K562 (cell line): Measurements from ENCODE around the gene SPDEF. TPM values are rescaled to one million over a fixed set of nuclear protein-coding genes. Genes with fewer than 3 reads are reported as not detected.

ENCODE experiments used
- ATAC-seq: fragments of 200-7000 bp; cut with Tn5 transposase; 3 replicates; pipeline ENCODE4 v1.9.1; 2020; ENCODE audit warnings: moderate library complexity
- BruUV-seq: library from RNA; stranded (reverse); fragments of 400-500 nt; replicated peaks from 2 replicates; lab custom pipeline; 2021; lab: Mats Ljungman, UMichigan
- CTCF ChIA-PET: fragments of 300-600 bp; formaldehyde crosslinking; extraction: SDS; loops from one replicate; lab custom pipeline; 2021; ENCODE audit warnings: low intra/inter-chr PET ratio; lab: Yijun Ruan, JAX
- POLR2A ChIA-PET: fragments of 300-600, 350-650 bp; sonication (Branson Sonifier 250); formaldehyde crosslinking; extraction: SDS; loops from one replicate; lab custom pipeline; 2021; ENCODE audit warnings: antibody characterized with exemption, inconsistent platforms; lab: Yijun Ruan, JAX
- DNase-seq, 4 experiments: peaks; one replicate each; pipeline versions ENCODE4 v3.0.0 to v3.0.0-alpha.2; 2011 to 2018; ENCODE audit warnings: low spot score in 3 of 4, mixed read lengths in 3 of 4; ENCODE audit errors: extremely low read depth in 1 of 4
- FAIRE-seq: peaks from 2 replicates; lab custom pipeline; 2011; peaks lifted over from hg19 to GRCh38; lab: Jason Lieb, UNC
- H2AFZ ChIP-seq: 2 replicates; pipeline ENCODE4 v1.6.0; 2011; ENCODE audit warnings: low read depth, low read length, control low read depth, inconsistent platforms
- H3K27ac ChIP-seq: fragments of 200-600 bp; 3 replicates; pipeline ENCODE4 v1.8.0; 2011; ENCODE audit warnings: low read depth, mild to moderate bottlenecking, control low read depth, inconsistent platforms, low read length, moderate library complexity, mixed read lengths; ENCODE audit errors: extremely low read depth
- H3K27me3 ChIP-seq, 2 experiments: fragments of 300-600 bp in 1 of 2; 2 replicates in 1 of 2; 3 replicates in 1 of 2; pipeline versions ENCODE4 v1.6.0 to v1.8.0; 2011; ENCODE audit warnings: inconsistent platforms in 2 of 2, low read length in 2 of 2, mild to moderate bottlenecking in 1 of 2, mixed read lengths in 1 of 2, moderate library complexity in 1 of 2; ENCODE audit not compliant: control insufficient read depth in 2 of 2, insufficient read depth in 2 of 2
- H3K36me3 ChIP-seq: fragments of 300-600 bp; 3 replicates; pipeline ENCODE4 v1.8.0; 2011; ENCODE audit warnings: mild to moderate bottlenecking, low read length, inconsistent platforms; ENCODE audit not compliant: control insufficient read depth, insufficient read depth
- H3K4me1 ChIP-seq, 2 experiments: fragments of 200-600 bp in 1 of 2; replicated peaks in 1 of 2; 2 replicates in 1 of 2; 3 replicates in 1 of 2; pipeline versions ENCODE4 v1.5.1 to v1.8.0; 2011; ENCODE audit warnings: inconsistent platforms in 2 of 2, low read length in 2 of 2, mild to moderate bottlenecking in 1 of 2, mixed read lengths in 1 of 2, moderate library complexity in 1 of 2; ENCODE audit not compliant: control insufficient read depth in 2 of 2, insufficient read depth in 2 of 2
- H3K4me2 ChIP-seq: 2 replicates; pipeline ENCODE4 v1.6.1; 2011; ENCODE audit warnings: low read length, control low read depth, inconsistent platforms, mixed read lengths; ENCODE audit not compliant: insufficient read depth
- H3K4me3 ChIP-seq: fragments of 200-600 bp; sonication (generic), shearing (Covaris generic); 2 replicates; pipeline ENCODE4 v1.5.1; 2016; ENCODE audit warnings: control low read depth, inconsistent platforms
- H3K79me2 ChIP-seq: fragments of 200-600 bp; 3 replicates; pipeline ENCODE4 v1.8.0; 2011; ENCODE audit warnings: low read length, inconsistent platforms; ENCODE audit not compliant: control insufficient read depth, insufficient read depth
- H3K9ac ChIP-seq, 2 experiments: 2 replicates each; pipeline versions ENCODE4 v1.6.0 to v1.6.1; 2011; ENCODE audit warnings: low read depth in 2 of 2, low read length in 2 of 2, control low read depth in 1 of 2, inconsistent platforms in 1 of 2, mild to moderate bottlenecking in 1 of 2, mixed read lengths in 1 of 2; ENCODE audit not compliant: insufficient read depth in 1 of 2
- H3K9me1 ChIP-seq: one replicate; pipeline ENCODE4 v1.6.0; 2011; ENCODE audit warnings: inconsistent platforms, mild to moderate bottlenecking, low read length, moderate library complexity; ENCODE audit not compliant: control insufficient read depth, insufficient read depth
- H3K9me3 ChIP-seq: replicated peaks from 2 replicates; pipeline ENCODE4 v1.5.1; 2011; ENCODE audit warnings: low read depth, low read length, inconsistent platforms; ENCODE audit not compliant: control insufficient read depth, insufficient read depth
- H4K20me1 ChIP-seq: replicated peaks from 2 replicates; pipeline ENCODE4 v1.6.1; 2011; ENCODE audit warnings: low read length, inconsistent platforms, mixed read lengths; ENCODE audit not compliant: control insufficient read depth, insufficient read depth
- MYNN ChIP-seq, 2 experiments: sonication (generic); formaldehyde crosslinking in 1 of 2; IDR thresholded peaks; 2 replicates each; pipeline versions ENCODE4 v1.5.0 to v1.6.1; 2016 to 2020; ENCODE audit warnings: antibody characterized with exemption in 1 of 2, missing genetic modification reagents in 1 of 2
- NRF1 ChIP-seq, 2 experiments: fragments of 450-650 bp; IDR thresholded peaks in 1 of 2; conservative IDR thresholded peaks in 1 of 2; 2 replicates each; pipeline ENCODE4 v1.6.1; 2014; ENCODE audit warnings: mild to moderate bottlenecking in 2 of 2
- NUFIP1 ChIP-seq: fragments of 450-650 bp; IDR thresholded peaks from 2 replicates; pipeline ENCODE4 v1.6.1; 2018; ENCODE audit not compliant: partially characterized antibody
- RAD21 ChIP-seq, 2 experiments: fragments of 250-450 bp in 1 of 2; fragments of 450-650 bp in 1 of 2; sonication (Bioruptor Pico) in 1 of 2; formaldehyde crosslinking in 1 of 2; IDR thresholded peaks in 1 of 2; conservative IDR thresholded peaks in 1 of 2; 2 replicates each; pipeline versions ENCODE4 v1.4.0 to v1.8.0; 2020 to 2022; ENCODE audit warnings: mild to moderate bottlenecking in 2 of 2, moderate library complexity in 1 of 2
- STAG1 ChIP-seq: sonication (generic); formaldehyde crosslinking; IDR thresholded peaks from 2 replicates; pipeline ENCODE4 v1.5.0; 2020; ENCODE audit warnings: missing genetic modification reagents, borderline replicate concordance
- ZNF583 ChIP-seq: fragments of 250-450 bp; sonication (Bioruptor Pico); IDR thresholded peaks from 2 replicates; pipeline ENCODE4 v1.4.0; 2020
- ZNF764 ChIP-seq: fragments of 250-450 bp; sonication (Bioruptor Pico); IDR thresholded peaks from 2 replicates; pipeline ENCODE4 v1.4.0; 2020; ENCODE audit warnings: low read depth, mild to moderate bottlenecking, moderate library complexity
- WGBS: fragments of 100-300 bp; shearing (Covaris generic); methylation state at CpG from one replicate; pipeline ENCODE4 v1.1.6; 2016; ENCODE audit warnings: low coverage, mixed read lengths; ENCODE audit not compliant: insufficient coverage; ENCODE audit errors: missing lambda C conversion rate; 5-methylcytosine and 5-hydroxymethylcytosine counted together
- in situ Hi-C: fragments of 300-500 bp; cut with MboI; formaldehyde crosslinking; loops from 4 replicates; pipeline ENCODE4 v1.15.0; 2018; ENCODE audit warnings: inconsistent platforms, mixed read lengths
- intact Hi-C: fragments of 100-400 bp; cut with micrococcal nuclease; formaldehyde crosslinking; loops from 2 replicates; pipeline ENCODE4 v1.14.2; 2022
- polyA plus RNA-seq, 8 experiments: library from polyadenylated mRNA; depleted of rRNA in 4 of 8; stranded (reverse) in 5 of 8; unstranded in 3 of 8; fragments of >200 nt; fragmentation: Nextera tagmentation in 2 of 8; fragmentation: Illumina TruSeq in 1 of 8; extraction: Ambion mirVana in 2 of 8; extraction: Trizol in 1 of 8; gene quantifications; 2 replicates each; pipeline versions ENCODE4 v1.2.1 to v1.2.3, GENCODE V29; 2011 to 2014; ENCODE audit warnings: inconsistent platforms in 1 of 8, missing spikeins in 1 of 8
- total RNA-seq, 7 experiments: library from RNA; depleted of rRNA in 6 of 7; stranded (reverse); fragments of >200 nt in 6 of 7; fragmentation: Illumina TruSeq in 2 of 7; extraction: Trizol in 2 of 7; gene quantifications; 2 replicates each; pipeline versions ENCODE4 v1.2.1 to v1.2.3, GENCODE V29; 2011 to 2021; ENCODE audit warnings: low replicate concordance in 1 of 7
- TF ChIP-seq, protein P1 (sequence below): sonication (generic); formaldehyde crosslinking; IDR thresholded peaks from 2 replicates; pipeline ENCODE4 v1.8.0; 2022; ENCODE audit warnings: mild to moderate bottlenecking, missing genetic modification reagents, borderline replicate concordance
- TF ChIP-seq, protein P2 (sequence below): sonication (generic); formaldehyde crosslinking; IDR thresholded peaks from 2 replicates; pipeline ENCODE4 v1.9.0; 2022; ENCODE audit warnings: mild to moderate bottlenecking, missing genetic modification reagents
- TF ChIP-seq, protein P3 (sequence below), 3 experiments: IDR thresholded peaks in 2 of 3; conservative IDR thresholded peaks in 1 of 3; 2 replicates each; pipeline ENCODE4 v1.5.1; 2011 to 2012; ENCODE audit warnings: low read length in 3 of 3, mild to moderate bottlenecking in 3 of 3, control low read depth in 2 of 3, improper control_type of control experiment in 1 of 3, inconsistent platforms in 1 of 3, low read depth in 1 of 3, mixed read lengths in 1 of 3, moderate library complexity in 1 of 3; ENCODE audit not compliant: insufficient read depth in 2 of 3

The SPDEF gene
- total and polyA plus RNA-seq, 9 of the 15 experiments (the other 6 are each of a cell fraction or from before 2014, with no cell fraction given), result 0.04 to 0.12 (median 0.11) TPM; not detected in 5

DNA sequence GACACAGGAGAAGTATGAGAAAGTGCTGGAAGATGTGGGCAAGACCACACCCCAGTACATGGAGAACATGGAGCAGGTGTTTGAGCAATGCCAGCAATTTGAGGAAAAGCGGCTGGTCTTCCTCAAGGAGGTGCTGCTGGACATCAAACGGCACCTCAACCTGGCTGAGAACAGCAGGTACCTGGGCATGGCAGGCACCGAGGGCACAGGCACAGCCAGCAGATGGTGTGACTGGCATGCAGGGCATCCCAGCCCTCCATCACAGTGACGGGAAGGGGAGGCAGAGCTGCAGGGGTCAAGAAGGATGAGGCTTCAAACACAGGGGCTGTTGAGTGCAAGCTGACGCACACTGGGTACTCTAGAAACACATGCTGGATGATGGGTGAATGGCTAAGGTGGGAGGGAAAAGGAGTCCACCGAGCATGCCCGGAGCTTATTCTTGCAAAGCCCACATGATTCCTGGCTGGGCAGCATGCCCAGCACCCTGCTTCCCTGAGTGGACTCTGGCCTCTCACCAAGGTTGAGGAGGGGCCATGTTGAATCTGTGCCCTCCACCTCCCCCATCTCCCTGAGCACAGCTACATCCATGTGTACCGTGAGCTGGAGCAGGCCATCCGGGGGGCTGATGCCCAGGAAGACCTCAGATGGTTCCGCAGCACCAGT is 26.3 kb downstream of the SPDEF start:
- ChIA-PET CTCF (interaction anchor here (1.0 kb wide), 1 partner anchor 81 kb away, joined by 3 read pairs; no protein-coding TSS in a partner anchor), POLR2A (interaction anchor here (0.7 kb wide), 1 partner anchor 80 kb away, joined by 3 read pairs; no protein-coding TSS in a partner anchor)
- Histone ChIP-seq H3K27me3 (no peaks in the 10 kb centered on the region), H3K4me3 (no peak overlapping the region), H3K79me2 (no peaks in the 10 kb centered on the region), H4K20me1 (no peaks in the 10 kb centered on the region), H3K27ac (no peak overlapping the region), H3K4me2 (no peak overlapping the region), H3K36me3 (no peaks in the 10 kb centered on the region), H3K9me1 (no peaks in the 10 kb centered on the region), H2AFZ (no peak overlapping the region), H3K9ac (peak overlapping the region in 1 of 2 experiments; percentile 49; a peak in 1 of 4 replicates), H3K9me3 (no peaks in the 10 kb centered on the region), H3K4me1 (peaks cover 19 to 68% of the 10 kb centered on the region in 2 experiments)
- DNase-seq (no peak), FAIRE-seq (no peak), ATAC-seq (no peak)
- WGBS, result 23% methylated on average over 10 of the region's 10 CpGs
- intact Hi-C loops (no loop called here), in situ Hi-C loops (loop anchor here (5.0 kb wide), 1 partner anchor 78 kb away; no protein-coding TSS in a partner anchor)
- BruUV-seq, result no TSS peak
- TF ChIP-seq, protein P1, sequence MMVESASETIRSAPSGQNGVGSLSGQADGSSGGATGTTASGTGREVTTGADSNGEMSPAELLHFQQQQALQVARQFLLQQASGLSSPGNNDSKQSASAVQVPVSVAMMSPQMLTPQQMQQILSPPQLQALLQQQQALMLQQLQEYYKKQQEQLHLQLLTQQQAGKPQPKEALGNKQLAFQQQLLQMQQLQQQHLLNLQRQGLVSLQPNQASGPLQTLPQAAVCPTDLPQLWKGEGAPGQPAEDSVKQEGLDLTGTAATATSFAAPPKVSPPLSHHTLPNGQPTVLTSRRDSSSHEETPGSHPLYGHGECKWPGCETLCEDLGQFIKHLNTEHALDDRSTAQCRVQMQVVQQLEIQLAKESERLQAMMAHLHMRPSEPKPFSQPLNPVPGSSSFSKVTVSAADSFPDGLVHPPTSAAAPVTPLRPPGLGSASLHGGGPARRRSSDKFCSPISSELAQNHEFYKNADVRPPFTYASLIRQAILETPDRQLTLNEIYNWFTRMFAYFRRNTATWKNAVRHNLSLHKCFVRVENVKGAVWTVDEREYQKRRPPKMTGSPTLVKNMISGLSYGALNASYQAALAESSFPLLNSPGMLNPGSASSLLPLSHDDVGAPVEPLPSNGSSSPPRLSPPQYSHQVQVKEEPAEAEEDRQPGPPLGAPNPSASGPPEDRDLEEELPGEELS (CRISPR knock-in tag), result no peak
- TF ChIP-seq NUFIP1 (no peak), STAG1 (peak; percentile 34; the same call in 1 of the 2 replicates), NRF1 (conservative IDR thresholded peaks at IDR 0.05 in 1 of 2, IDR thresholded peaks at IDR 0.05 in 1 of 2) (no peak), MYNN (IDR thresholded peaks at IDR 0.05) (0 out of 2 replicates have a peak, but pooled peaks have one; percentile 33), MYNN (CRISPR knock-in tag; IDR thresholded peaks at IDR 0.05) (no peak), RAD21 (CRISPR knock-in tag; conservative IDR thresholded peaks at IDR 0.05 in 1 of 2, IDR thresholded peaks at IDR 0.05 in 1 of 2) (peak in 1 of 2 experiments; percentile 49; a peak in 2 of 4 replicates), ZNF583 (no peak), ZNF764 (CRISPR knock-in tag) (no peak)
- TF ChIP-seq, protein P2, sequence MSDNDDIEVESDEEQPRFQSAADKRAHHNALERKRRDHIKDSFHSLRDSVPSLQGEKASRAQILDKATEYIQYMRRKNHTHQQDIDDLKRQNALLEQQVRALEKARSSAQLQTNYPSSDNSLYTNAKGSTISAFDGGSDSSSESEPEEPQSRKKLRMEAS (CRISPR knock-in tag), result 0 out of 2 replicates have a peak, but pooled peaks have one; percentile 18
- TF ChIP-seq, protein P3, sequence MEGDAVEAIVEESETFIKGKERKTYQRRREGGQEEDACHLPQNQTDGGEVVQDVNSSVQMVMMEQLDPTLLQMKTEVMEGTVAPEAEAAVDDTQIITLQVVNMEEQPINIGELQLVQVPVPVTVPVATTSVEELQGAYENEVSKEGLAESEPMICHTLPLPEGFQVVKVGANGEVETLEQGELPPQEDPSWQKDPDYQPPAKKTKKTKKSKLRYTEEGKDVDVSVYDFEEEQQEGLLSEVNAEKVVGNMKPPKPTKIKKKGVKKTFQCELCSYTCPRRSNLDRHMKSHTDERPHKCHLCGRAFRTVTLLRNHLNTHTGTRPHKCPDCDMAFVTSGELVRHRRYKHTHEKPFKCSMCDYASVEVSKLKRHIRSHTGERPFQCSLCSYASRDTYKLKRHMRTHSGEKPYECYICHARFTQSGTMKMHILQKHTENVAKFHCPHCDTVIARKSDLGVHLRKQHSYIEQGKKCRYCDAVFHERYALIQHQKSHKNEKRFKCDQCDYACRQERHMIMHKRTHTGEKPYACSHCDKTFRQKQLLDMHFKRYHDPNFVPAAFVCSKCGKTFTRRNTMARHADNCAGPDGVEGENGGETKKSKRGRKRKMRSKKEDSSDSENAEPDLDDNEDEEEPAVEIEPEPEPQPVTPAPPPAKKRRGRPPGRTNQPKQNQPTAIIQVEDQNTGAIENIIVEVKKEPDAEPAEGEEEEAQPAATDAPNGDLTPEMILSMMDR (IDR thresholded peaks at IDR 0.05 in 2 of 3, conservative IDR thresholded peaks at IDR 0.05 in 1 of 3; ENCODE audit: insufficient read depth in 2 of 3, low read depth in 1 of 3, low read length in 3 of 3), result peak; percentile 22 to 38 (median 28); a peak in 3 of 6 replicates
